Measurements from ENCODE around the gene MIAT. TPM values are rescaled to one million over a fixed set of nuclear protein-coding genes. Genes with fewer than 3 reads are reported as not detected.
"Not testable (repeated sequence)": the region's sequence is repeated elsewhere in the genome, so short reads cannot be mapped to it uniquely, and the experiment has no call there.

The MIAT gene
- polyA plus RNA-seq, 3 donors from 2014 or later, result 2.2 TPM; not detected in 2

DNA sequence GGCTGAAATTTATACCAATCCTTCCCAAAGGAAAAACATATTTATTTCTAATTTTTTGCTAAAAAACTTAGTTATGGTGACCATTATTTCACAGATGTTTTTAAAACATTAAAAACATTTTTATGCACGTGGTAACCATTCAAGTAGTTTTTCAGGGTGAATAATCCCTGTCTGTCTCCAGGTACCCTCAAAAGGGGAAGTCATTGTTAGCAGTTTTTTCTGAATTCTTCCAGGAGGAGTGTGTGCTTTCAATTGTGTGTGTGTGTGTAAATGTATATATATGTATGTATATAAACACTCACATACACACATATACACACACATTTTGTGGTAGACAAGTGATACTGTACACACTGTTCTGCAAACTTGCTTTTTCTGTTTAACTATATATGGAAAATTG, 43.9 kb downstream of the MIAT start:
- Mint-ChIP-seq H3K27me3 (ENCODE audit: low read depth in 3 of 3) (no peaks in the 10 kb centered on the region), H3K4me3 (no peak overlapping the region), H3K27ac (no peak overlapping the region), H3K36me3 (peaks cover 24 to 34% (median 27%) of the 10 kb centered on the region in 3 donors), H3K4me1 (peaks cover 23 to 49% of the 10 kb centered on the region in 2 donors), H3K9me3 (no peaks in the 10 kb centered on the region)
- DNase-seq, result no peak

DNA sequence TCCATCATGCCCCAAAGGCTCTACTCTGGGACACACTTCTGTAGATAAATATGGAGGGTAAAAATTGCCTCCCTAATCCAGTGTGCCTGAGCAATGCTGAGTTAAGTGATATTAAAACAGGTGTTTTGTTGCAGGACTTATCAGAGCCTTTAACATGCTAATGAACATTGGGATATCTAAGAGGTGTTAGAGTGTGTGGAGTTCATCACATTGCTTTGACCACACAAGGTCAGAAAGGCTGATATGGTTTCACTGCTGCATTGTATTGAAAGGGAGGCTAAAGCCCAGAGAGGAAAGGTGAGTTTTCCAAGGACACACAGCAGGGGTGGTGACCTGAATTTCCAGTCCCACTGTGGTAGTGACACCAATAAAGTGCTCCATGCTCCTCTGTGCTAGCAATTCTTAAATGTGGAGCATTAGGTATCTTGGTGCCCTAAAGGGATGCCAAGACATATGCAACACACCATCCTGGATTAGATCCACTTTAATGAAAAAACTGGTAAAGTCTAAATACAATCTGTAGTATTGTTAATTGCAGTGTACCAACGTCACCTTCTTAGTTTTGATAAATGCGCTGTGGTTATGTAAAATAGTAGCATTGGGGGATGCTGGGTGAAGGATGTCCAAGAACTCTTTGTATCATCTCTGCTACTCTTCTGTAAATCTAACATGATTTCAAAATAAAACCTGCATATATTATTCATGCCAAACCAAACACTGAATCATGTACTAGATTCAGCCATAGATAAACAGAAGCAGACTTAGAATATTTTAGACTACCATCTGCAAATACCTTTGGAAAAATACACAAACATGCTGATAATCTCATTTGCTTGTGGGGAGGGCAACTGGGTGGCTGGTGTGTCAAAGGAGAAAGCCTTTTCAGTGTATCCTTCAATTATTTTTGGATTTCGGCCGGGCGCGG, 45.8 kb downstream of the MIAT start:
- H3K36me3 Mint-ChIP-seq, result peaks cover 33 to 42% (median 34%) of the 10 kb centered on the region in 3 donors
- no peaks in the 10 kb centered on the region for H3K9me3 Mint-ChIP-seq
- DNase-seq, result no peak
- no peak overlapping the region for H3K4me3 Mint-ChIP-seq
- peak overlapping the region in 1 of 6 donors; percentile 29 for H3K27ac Mint-ChIP-seq
- H3K27me3 Mint-ChIP-seq (ENCODE audit: low read depth in 3 of 3), result no peaks in the 10 kb centered on the region
- peaks cover 24 to 48% of the 10 kb centered on the region in 2 donors for H3K4me1 Mint-ChIP-seq

DNA sequence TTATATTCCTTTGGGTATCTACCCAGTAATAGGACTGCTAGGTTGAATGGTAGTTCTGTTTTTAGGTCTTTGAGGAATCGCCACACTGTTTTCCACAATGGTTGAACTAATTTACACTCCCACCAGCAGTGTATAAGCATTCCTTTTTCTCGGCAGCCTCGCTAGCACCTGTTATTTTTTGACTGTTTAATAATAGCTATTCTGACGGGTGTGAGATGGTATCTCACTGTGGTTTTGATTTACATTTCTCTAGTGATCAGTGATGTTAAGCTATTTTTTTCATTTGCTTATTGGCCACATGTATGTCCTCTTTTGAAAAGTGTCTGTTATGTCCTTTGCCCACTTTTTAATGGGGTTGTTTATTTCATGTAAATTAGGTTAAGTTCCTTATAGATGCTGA, 48.0 kb downstream of the MIAT start:
- H3K9me3 Mint-ChIP-seq; H3K27me3 Mint-ChIP-seq (ENCODE audit: low read depth in 3 of 3); DNase-seq: not testable (repeated sequence)
- Mint-ChIP-seq H3K27ac (peak overlapping the region in 5 of 6 donors; percentile 32 to 74 (median 47)), H3K4me1 (peaks cover 26 to 32% of the 10 kb centered on the region in 2 donors), H3K36me3 (peaks cover 22 to 30% (median 27%) of the 10 kb centered on the region in 3 donors), H3K4me3 (peak overlapping the region in 1 of 5 donors; percentile 15)

DNA sequence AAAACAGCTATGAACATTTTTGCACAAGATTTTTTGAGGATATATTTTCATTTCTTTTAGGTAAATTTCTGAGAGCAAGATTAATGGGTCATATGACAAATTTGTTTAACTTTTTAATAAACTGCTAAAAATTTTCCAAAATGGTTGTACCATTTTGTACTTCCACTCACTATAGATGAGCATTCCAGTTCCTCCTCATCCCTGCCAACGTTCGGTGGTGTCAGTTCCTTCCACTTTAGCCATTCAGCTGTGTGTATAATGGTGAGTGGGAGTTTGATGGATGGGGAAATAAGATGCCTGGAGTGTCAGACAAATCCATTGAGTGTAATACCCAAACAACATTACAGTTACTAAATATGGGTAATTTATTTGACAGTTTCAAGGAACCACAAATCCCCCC, 49.7 kb downstream of the MIAT start:
- H3K4me3 Mint-ChIP-seq, result no peak overlapping the region

DNA sequence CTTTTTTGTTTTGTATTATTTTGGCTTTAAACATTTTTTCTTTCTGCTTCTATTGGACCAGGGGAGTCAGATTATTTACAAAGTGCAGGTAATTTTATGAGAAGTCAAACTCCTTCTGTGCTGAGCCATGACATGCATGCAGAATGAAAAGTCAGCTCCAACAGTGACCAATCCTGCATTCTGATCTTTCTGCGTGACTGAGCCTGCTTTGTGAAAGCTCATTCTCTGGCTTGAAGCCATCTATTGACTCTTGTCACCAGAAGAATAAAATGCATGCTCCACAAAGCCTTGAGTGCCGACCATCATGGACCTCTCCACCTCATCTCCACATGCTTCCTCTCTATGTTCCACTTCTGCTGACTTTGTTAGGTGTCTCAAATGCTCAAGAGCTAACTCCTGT, 50.2 kb downstream of the MIAT start:
- H3K36me3 Mint-ChIP-seq, result peaks cover 21 to 30% (median 23%) of the 10 kb centered on the region in 3 donors
- peaks cover 44 to 51% of the 10 kb centered on the region in 2 donors for H3K4me1 Mint-ChIP-seq
- no peaks in the 10 kb centered on the region for H3K27me3 Mint-ChIP-seq (ENCODE audit: low read depth in 3 of 3)
- H3K4me3 Mint-ChIP-seq, result no peak overlapping the region
- H3K27ac Mint-ChIP-seq, result peak overlapping the region in 2 of 6 donors; percentile 15 to 18
- no peak for DNase-seq
- no peaks in the 10 kb centered on the region for H3K9me3 Mint-ChIP-seq

More for the DNA sequence above, 49.7 kb downstream of the MIAT start:
- Mint-ChIP-seq H3K27me3 (ENCODE audit: low read depth in 3 of 3) (no peaks in the 10 kb centered on the region), H3K4me1 (peaks cover 42 to 46% of the 10 kb centered on the region in 2 donors), H3K9me3 (no peaks in the 10 kb centered on the region), H3K27ac (peak overlapping the region in 1 of 6 donors; percentile 15), H3K36me3 (peaks cover 23 to 30% (median 25%) of the 10 kb centered on the region in 3 donors)
- DNase-seq, result no peak

DNA sequence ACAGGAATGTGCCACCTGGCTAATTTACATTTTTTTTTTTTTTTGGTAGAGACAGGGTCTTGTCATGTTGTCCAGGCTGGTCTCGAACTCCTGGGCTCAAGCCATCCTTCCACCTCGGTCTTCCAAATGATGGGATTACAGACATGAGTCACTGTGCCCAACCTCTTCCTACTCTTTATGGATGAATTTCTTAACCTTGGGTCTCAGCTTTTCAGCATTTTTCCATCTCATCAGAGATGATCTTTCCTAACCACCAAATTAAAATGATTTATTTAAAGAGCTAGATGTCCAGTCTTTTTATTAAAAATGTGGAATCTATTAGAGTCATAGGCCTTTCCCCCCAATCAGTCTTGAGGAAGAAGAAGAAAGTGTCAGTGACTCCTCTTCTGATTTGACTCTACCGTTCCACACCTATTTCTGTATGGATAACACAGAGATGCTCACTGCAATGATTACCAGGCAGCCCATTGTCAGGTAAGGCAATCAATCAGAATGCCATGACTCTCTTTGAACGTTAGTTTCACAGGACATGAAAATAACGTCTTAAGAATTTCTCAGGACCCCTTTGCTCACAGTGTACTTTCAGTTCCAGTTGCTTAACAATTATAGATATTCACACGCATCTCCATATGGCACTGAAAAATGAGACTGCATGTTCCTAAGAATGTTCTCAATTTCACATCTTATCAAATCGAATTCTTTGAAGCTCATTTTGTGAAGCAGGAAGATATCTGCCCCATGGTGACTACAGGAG, 51.0 kb downstream of the MIAT start:
- Mint-ChIP-seq H3K27ac (peak overlapping the region in 3 of 6 donors; percentile 40 to 53 (median 46)), H3K27me3 (ENCODE audit: low read depth in 3 of 3) (no peaks in the 10 kb centered on the region), H3K4me3 (no peak overlapping the region), H3K4me1 (peaks cover 49 to 60% of the 10 kb centered on the region in 2 donors), H3K36me3 (peaks cover 21 to 28% (median 23%) of the 10 kb centered on the region in 3 donors), H3K9me3 (no peaks in the 10 kb centered on the region)
- no peak for DNase-seq

DNA sequence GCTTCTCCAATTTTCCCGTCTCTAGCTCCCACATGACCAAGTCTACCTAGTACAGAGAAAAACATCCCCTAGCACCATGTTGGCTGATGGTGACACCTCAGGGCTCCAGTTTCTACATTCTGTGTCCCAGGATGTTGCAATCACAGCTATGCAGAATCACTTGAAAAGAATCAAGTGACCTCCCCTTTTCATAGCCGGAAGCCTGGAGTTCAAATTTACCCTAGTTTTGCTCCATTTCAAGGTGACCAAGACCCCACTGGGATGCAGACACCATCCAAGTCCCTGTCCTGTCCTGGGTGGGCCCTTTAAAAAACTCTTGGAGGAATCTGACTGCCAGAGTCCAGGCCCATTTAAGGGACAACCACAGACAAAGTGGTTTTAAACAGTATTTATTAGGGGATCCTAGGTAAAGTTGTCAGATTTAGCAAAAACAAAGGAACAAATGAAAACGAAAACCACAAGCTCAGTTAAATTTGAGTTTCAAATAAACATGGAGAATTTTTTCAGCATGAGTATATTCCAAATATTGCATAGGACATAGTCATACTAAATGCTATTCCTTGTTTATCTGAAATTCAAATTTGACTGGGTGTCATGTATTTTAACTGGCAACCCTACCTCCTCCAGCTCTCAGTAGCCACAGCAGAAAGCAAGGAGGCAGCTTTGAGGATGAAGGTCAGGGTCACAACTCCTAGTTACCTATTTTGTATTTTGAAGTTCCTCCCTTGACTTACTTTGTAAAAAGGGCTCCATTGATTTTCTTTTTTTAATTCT, 52.4 kb downstream of the MIAT start:
- Mint-ChIP-seq H3K36me3 (peaks cover 21 to 30% (median 23%) of the 10 kb centered on the region in 3 donors), H3K4me1 (peaks cover 53 to 68% of the 10 kb centered on the region in 2 donors), H3K27ac (peak overlapping the region; percentile 80 to 94 (median 90)), H3K4me3 (no peak overlapping the region), H3K27me3 (ENCODE audit: low read depth in 3 of 3) (peaks cover 0 to 1% (median 0%) of the 10 kb centered on the region in 3 donors), H3K9me3 (no peaks in the 10 kb centered on the region)
- DNase-seq, result no peak

DNA sequence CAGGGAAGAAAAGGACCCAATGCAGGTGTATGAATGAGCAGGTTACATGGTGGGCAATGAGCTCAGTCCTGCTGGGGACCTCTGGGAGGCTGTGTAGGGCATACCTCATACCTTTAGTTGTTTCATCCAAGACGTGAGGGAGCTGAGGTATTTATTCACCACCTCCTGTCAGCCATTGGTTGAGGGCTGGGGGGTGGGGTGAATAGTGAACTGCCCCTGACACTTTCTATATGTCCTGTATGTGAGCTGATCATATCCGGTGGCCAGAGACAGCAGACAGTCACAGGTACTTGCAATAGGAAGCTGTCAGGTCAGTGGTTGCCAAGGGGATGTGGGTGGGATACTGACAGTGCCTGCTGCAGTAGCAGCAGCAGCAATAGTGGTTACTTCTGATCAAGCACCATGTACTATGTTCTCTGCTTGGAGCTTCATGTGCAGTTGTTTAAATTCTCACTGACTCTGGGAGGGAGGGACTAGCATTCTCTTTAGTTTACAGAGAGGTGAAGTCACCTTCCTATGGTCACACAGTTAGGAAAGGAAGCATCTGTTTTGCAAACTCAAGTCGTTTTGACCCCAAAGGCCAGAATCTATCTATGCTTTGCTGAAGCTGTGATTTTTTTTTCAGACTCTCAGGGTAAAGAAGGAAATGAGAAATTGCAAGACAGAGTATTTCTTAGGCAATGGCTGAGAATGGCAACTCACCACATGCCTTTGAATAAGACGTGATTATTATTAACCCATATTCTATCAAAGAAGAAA, 54.0 kb downstream of the MIAT start:
- Mint-ChIP-seq H3K4me1 (peaks cover 49 to 71% of the 10 kb centered on the region in 2 donors), H3K36me3 (peaks cover 23 to 27% (median 27%) of the 10 kb centered on the region in 3 donors), H3K27me3 (ENCODE audit: low read depth in 3 of 3) (peaks cover 0 to 1% (median 0%) of the 10 kb centered on the region in 3 donors), H3K4me3 (peak overlapping the region; percentile 57 to 72 (median 71)), H3K27ac (peak overlapping the region; percentile 80 to 94 (median 90)), H3K9me3 (no peaks in the 10 kb centered on the region)
- DNase-seq, result peak; percentile 58 to 67 (median 64)

DNA sequence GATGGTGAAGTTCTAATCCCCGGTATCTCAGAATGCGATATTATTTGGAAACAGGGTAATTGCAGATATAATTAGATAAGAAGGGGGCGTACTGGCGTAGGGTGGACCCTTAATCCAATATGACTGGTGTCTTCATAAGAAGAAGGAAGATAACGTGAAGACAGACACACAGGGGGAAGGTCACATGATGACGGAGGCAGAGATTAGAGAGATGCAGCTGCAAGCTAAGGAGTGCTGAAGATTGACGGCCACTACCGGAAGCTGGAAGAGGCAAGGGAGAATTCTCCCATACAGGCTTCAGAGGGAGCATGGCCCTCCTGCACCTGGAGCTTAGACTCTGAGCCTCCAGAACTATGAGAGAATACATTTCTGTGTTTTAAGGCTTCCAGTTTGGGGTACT, 54.8 kb downstream of the MIAT start:
- DNase-seq, result no peak
- peaks cover 19 to 29% (median 23%) of the 10 kb centered on the region in 3 donors for H3K36me3 Mint-ChIP-seq

DNA sequence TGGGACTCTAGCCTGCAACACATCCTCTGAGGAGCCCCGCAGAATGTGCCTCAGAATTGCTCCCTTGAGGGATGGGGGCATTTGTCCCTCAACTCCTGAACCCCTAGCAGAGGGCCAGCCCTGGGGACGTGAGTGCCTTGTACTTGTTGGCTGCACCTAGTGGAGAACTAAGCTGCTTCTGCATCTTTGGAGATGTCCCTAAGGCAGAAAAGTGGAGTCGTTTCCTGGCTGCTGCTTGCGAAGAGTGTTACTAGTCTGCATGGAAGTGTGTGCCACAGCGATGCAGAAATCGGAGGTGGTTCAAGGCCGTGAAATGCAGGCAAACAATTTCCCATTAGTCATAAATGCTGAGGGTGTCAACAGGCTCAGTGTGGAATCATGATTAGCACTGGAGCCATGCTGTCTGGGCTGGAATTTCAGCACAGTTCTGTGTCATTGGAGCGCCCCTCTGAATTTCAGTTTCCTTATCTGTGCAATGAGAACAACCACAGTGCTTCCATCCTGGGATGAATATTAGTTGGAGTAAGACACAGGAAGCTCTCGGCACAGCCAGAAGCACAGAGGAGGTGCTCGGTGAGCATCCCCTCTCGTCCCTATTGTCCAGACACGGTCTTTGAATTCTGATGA, 56.5 kb downstream of the MIAT start:
- no peak for DNase-seq
- Mint-ChIP-seq H3K27ac (peak overlapping the region in 5 of 6 donors; percentile 3 to 85 (median 70)), H3K27me3 (ENCODE audit: low read depth in 3 of 3) (peaks cover 0 to 1% (median 0%) of the 10 kb centered on the region in 3 donors), H3K9me3 (no peaks in the 10 kb centered on the region), H3K4me3 (no peak overlapping the region), H3K4me1 (peaks cover 47 to 63% of the 10 kb centered on the region in 2 donors), H3K36me3 (peaks cover 7 to 25% (median 9%) of the 10 kb centered on the region in 3 donors)

More for the DNA sequence above, 54.8 kb downstream of the MIAT start:
- Mint-ChIP-seq H3K4me3 (peak overlapping the region in 4 of 5 donors; percentile 8 to 71 (median 59)), H3K4me1 (peaks cover 49 to 69% of the 10 kb centered on the region in 2 donors), H3K27ac (peak overlapping the region; percentile 80 to 94 (median 90)), H3K27me3 (ENCODE audit: low read depth in 3 of 3) (peaks cover 0 to 1% (median 0%) of the 10 kb centered on the region in 3 donors), H3K9me3 (no peaks in the 10 kb centered on the region)

DNA sequence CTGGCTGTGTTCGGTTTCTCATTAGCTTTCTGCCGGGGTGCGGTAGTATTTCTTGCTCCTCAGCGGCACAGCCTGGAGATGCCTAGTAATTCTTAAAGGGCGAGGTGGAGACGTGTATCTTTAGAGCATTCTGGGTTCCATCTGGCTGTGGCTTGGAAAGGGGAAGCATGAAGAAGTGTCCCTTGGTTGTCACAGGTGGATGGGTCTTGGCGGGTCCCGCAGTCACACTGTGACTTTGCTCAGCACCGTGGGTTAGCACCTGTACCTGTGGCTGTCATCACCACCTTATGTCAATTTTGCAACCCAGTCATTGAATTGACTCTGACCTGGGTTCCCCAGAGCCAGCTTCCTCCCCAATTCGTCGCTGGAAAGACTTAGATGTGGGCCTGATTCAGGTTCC, 57.6 kb downstream of the MIAT start:
- Mint-ChIP-seq H3K4me3 (no peak overlapping the region), H3K4me1 (peaks cover 47 to 63% of the 10 kb centered on the region in 2 donors), H3K9me3 (no peaks in the 10 kb centered on the region), H3K36me3 (peaks cover 4 to 30% (median 10%) of the 10 kb centered on the region in 3 donors), H3K27me3 (ENCODE audit: low read depth in 3 of 3) (peaks cover 0 to 1% (median 0%) of the 10 kb centered on the region in 3 donors), H3K27ac (peak overlapping the region in 3 of 6 donors; percentile 55 to 74 (median 74))
- DNase-seq, result no peak

DNA sequence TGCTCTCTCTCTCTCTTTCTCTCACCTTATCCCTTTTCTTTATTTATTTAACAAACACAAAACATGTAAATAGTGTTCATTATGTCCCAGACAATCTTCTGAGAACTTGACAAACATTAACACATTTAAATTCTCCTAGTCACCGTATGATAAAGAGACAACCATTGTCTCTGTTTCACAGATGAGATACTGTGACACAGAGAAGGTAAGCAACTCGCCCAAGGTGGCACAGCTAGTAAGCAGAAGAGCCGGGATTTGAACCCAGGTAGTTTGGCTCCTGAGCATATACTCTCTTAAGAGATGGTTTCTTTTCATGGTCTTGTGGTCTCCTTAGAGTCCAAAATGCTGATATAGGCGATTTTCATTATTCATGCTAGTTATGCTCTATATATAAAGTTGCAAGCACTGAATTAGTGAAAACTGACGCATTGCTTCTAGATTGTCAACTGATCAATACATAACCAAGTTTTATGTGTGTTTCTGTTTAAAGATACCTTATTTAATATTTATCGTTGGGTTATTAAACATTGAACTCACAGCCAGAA, 58.1 kb downstream of the MIAT start:
- Mint-ChIP-seq H3K4me3 (no peak overlapping the region), H3K27ac (peak overlapping the region in 4 of 6 donors; percentile 37 to 74 (median 55)), H3K36me3 (peaks cover 8 to 33% (median 13%) of the 10 kb centered on the region in 3 donors), H3K4me1 (peaks cover 44 to 58% of the 10 kb centered on the region in 2 donors), H3K9me3 (no peaks in the 10 kb centered on the region), H3K27me3 (ENCODE audit: low read depth in 3 of 3) (peaks cover 0 to 1% (median 0%) of the 10 kb centered on the region in 3 donors)
- no peak for DNase-seq

All from immature natural killer cell (primary cell).